ENCODE data around the gene LRMDA. TPM values are rescaled to one million over a fixed set of nuclear protein-coding genes. Genes with fewer than 3 reads are reported as not detected.

The LRMDA gene
- polyA plus RNA-seq, 3 donors: 39.8 to 59.6 (median 56.4) TPM

GRCh38 chr10:76082232-76082631 is 650.8 kb downstream of the LRMDA start:
- Histone ChIP-seq H3K4me1 (ENCODE audit: control insufficient read depth in 1 of 2, insufficient read depth in 2 of 2, low read length in 2 of 2) (no peaks in the 10 kb centered on the region), H3K27me3 (ENCODE audit: control insufficient read depth in 2 of 2, insufficient read depth in 2 of 2, low read length in 2 of 2) (no peaks in the 10 kb centered on the region), H3K4me3 (replicated peaks in 1 of 3; ENCODE audit: low read depth in 2 of 3, low read length in 3 of 3) (no peak overlapping the region), H2AFZ (ENCODE audit: insufficient read depth, low read depth, low read length, poor library complexity, severe bottlenecking) (no peak overlapping the region), H3K4me2 (replicated peaks; ENCODE audit: extremely low read depth, low read length, poor library complexity, severe bottlenecking) (no peak overlapping the region), H3K79me2 (ENCODE audit: insufficient read depth, low read length) (no peaks in the 10 kb centered on the region), H3K27ac (ENCODE audit: low read depth in 1 of 2, low read length in 2 of 2) (no peak overlapping the region), H4K20me1 (ENCODE audit: insufficient read depth, low read length) (no peaks in the 10 kb centered on the region), H3K36me3 (replicated peaks in 1 of 2; ENCODE audit: control insufficient read depth in 1 of 2, insufficient read depth in 2 of 2, low read length in 2 of 2) (no peaks in the 10 kb centered on the region), H3K9ac (ENCODE audit: insufficient read depth, low read length, poor library complexity, severe bottlenecking) (no peak overlapping the region), H3K9me3 (replicated peaks in 1 of 2; ENCODE audit: control insufficient read depth in 1 of 2, insufficient read depth in 1 of 2, low read length in 2 of 2) (no peaks in the 10 kb centered on the region)
- 31% methylated on average over 2 of the region's 3 CpGs for WGBS (ENCODE audit: insufficient coverage)
- no peaks in the 10 kb centered on the region for H3K4me1 Mint-ChIP-seq
- intact Hi-C loops (cut with micrococcal nuclease): no loop called here
- peaks cover 18 to 20% of the 10 kb centered on the region in 2 donors for H3K36me3 Mint-ChIP-seq
- TF ChIP-seq CTCF (IDR thresholded peaks at IDR 0.05): no peak
- peaks cover 0 to 3% (median 0%) of the 10 kb centered on the region in 3 donors for H3K27me3 Mint-ChIP-seq (ENCODE audit: low read depth in 3 of 3)
- H3K4me3 Mint-ChIP-seq: no peak overlapping the region
- H3K27ac Mint-ChIP-seq: peak overlapping the region in 1 of 7 donors; percentile 23
- no peaks in the 10 kb centered on the region for H3K9me3 Mint-ChIP-seq
- no peak for DNase-seq

- H3K9me3 Mint-ChIP-seq: no peaks in the 10 kb centered on the region
- H3K4me1 ChIP-seq (ENCODE audit: control insufficient read depth in 1 of 2, insufficient read depth in 2 of 2, low read length in 2 of 2): no peaks in the 10 kb centered on the region
These were observed 651.5 kb downstream of the LRMDA start for GRCh38 chr10:76082956-76083355.

More at GRCh38 chr10:76082956-76083355, 651.5 kb downstream of the LRMDA start:
- H3K4me1 Mint-ChIP-seq: no peaks in the 10 kb centered on the region
- intact Hi-C loops (cut with micrococcal nuclease): no loop called here
- Histone ChIP-seq H3K4me2 (replicated peaks; ENCODE audit: extremely low read depth, low read length, poor library complexity, severe bottlenecking) (no peak overlapping the region), H3K27me3 (ENCODE audit: control insufficient read depth in 2 of 2, insufficient read depth in 2 of 2, low read length in 2 of 2) (no peaks in the 10 kb centered on the region), H3K79me2 (ENCODE audit: insufficient read depth, low read length) (no peaks in the 10 kb centered on the region), H3K9ac (ENCODE audit: insufficient read depth, low read length, poor library complexity, severe bottlenecking) (no peak overlapping the region), H3K27ac (ENCODE audit: low read depth in 1 of 2, low read length in 2 of 2) (no peak overlapping the region), H3K36me3 (replicated peaks in 1 of 2; ENCODE audit: control insufficient read depth in 1 of 2, insufficient read depth in 2 of 2, low read length in 2 of 2) (no peaks in the 10 kb centered on the region), H3K4me3 (replicated peaks in 1 of 3; ENCODE audit: low read depth in 2 of 3, low read length in 3 of 3) (no peak overlapping the region), H3K9me3 (replicated peaks in 1 of 2; ENCODE audit: control insufficient read depth in 1 of 2, insufficient read depth in 1 of 2, low read length in 2 of 2) (no peaks in the 10 kb centered on the region), H4K20me1 (ENCODE audit: insufficient read depth, low read length) (no peaks in the 10 kb centered on the region), H2AFZ (ENCODE audit: insufficient read depth, low read depth, low read length, poor library complexity, severe bottlenecking) (no peak overlapping the region)
- TF ChIP-seq CTCF (IDR thresholded peaks at IDR 0.05): no peak
- WGBS (ENCODE audit: insufficient coverage): 100% methylated on average over 1 of the region's 1 CpG
- H3K27ac Mint-ChIP-seq: peak overlapping the region in 2 of 7 donors; percentile 0 to 15
- no peak overlapping the region for H3K4me3 Mint-ChIP-seq
- peaks cover 0 to 3% (median 0%) of the 10 kb centered on the region in 3 donors for H3K27me3 Mint-ChIP-seq (ENCODE audit: low read depth in 3 of 3)
- peaks cover 18 to 20% of the 10 kb centered on the region in 2 donors for H3K36me3 Mint-ChIP-seq
- no peak for DNase-seq

All from CD14-positive monocyte (primary cell).